BLaER1 (cell line): Measurements from ENCODE around the gene U2AF2.

ENCODE experiments used
- H3K27ac ChIP-seq: shearing (Covaris generic); formaldehyde crosslinking; 2 replicates; pipeline ENCODE4 v1.8.1; 2022
- H3K27me3 ChIP-seq: shearing (Covaris generic); formaldehyde crosslinking; 2 replicates; pipeline ENCODE4 v1.8.1; 2022
- H3K36me3 ChIP-seq: shearing (Covaris generic); formaldehyde crosslinking; 2 replicates; pipeline ENCODE4 v1.8.1; 2022
- H3K4me1 ChIP-seq: shearing (Covaris generic); formaldehyde crosslinking; 2 replicates; pipeline ENCODE4 v1.8.1; 2022
- H3K4me2 ChIP-seq: shearing (Covaris generic); formaldehyde crosslinking; 2 replicates; pipeline ENCODE4 v1.8.1; 2022
- H3K4me3 ChIP-seq: shearing (Covaris generic); formaldehyde crosslinking; 2 replicates; pipeline ENCODE4 v1.8.1; 2022
- H3K9ac ChIP-seq: shearing (Covaris generic); formaldehyde crosslinking; 2 replicates; pipeline ENCODE4 v1.8.1; 2022
- H3K9me3 ChIP-seq: shearing (Covaris generic); formaldehyde crosslinking; 2 replicates; pipeline ENCODE4 v1.8.1; 2022
- H4K20me1 ChIP-seq: shearing (Covaris generic); formaldehyde crosslinking; 2 replicates; pipeline ENCODE4 v1.8.1; 2022
- Cebpa-rat ChIP-seq: shearing (Covaris generic); IDR thresholded peaks from 2 replicates; pipeline ENCODE4 v1.8.1; 2022

The U2AF2 gene

GRCh38 chr19:55647732-55648584, 6.9 kb upstream of the U2AF2 start, which contains the start of gene CCDC106:
Gene CCDC106, plus strand, starts transcription at chr19:55648212. Its CDS starts 835 bp downstream, at chr19:55649047.
- Histone ChIP-seq H4K20me1 (peaks cover 14% of the 10 kb centered on the region; the same call in 1 of the 2 replicates), H3K27me3 (no peaks in the 10 kb centered on the region), H3K4me2 (peak within 1 kb of the TSS; percentile 97), H3K9ac (peak within 1 kb of the TSS; percentile 97), H3K4me1 (peaks cover 66% of the 10 kb centered on the region), H3K4me3 (peak within 1 kb of the TSS; percentile 80), H3K27ac (peak within 1 kb of the TSS; percentile 99), H3K9me3 (no peaks in the 10 kb centered on the region), H3K36me3 (peaks cover 52% of the 10 kb centered on the region)
- TF ChIP-seq Cebpa-rat: no peak

- H3K4me1 ChIP-seq: peaks cover 67% of the 10 kb centered on the region
- H3K9me3 ChIP-seq: no peaks in the 10 kb centered on the region
- peak overlapping the region; percentile 80 for H3K4me3 ChIP-seq
- no peak for TF ChIP-seq Cebpa-rat
- H3K27me3 ChIP-seq: no peaks in the 10 kb centered on the region
- H4K20me1 ChIP-seq: peaks cover 14% of the 10 kb centered on the region; the same call in 1 of the 2 replicates
- peak overlapping the region; percentile 99 for H3K27ac ChIP-seq
- peaks cover 54% of the 10 kb centered on the region for H3K36me3 ChIP-seq
- peak overlapping the region; percentile 97 for H3K9ac ChIP-seq
- H3K4me2 ChIP-seq: peak overlapping the region; percentile 97
These were observed 6.1 kb upstream of the U2AF2 start for GRCh38 chr19:55648585-55649267.

GRCh38 chr19:55649268-55650125, 5.3 kb upstream of the U2AF2 start:
- H3K4me2 ChIP-seq: peak overlapping the region; percentile 97
- peak overlapping the region; percentile 99 for H3K27ac ChIP-seq
- peaks cover 63% of the 10 kb centered on the region for H3K4me1 ChIP-seq
- peak overlapping the region; percentile 80 for H3K4me3 ChIP-seq
- no peak for TF ChIP-seq Cebpa-rat
- H3K36me3 ChIP-seq: peaks cover 51% of the 10 kb centered on the region
- H4K20me1 ChIP-seq: peaks cover 9% of the 10 kb centered on the region; the same call in 1 of the 2 replicates
- no peaks in the 10 kb centered on the region for H3K27me3 ChIP-seq
- no peaks in the 10 kb centered on the region for H3K9me3 ChIP-seq
- peak overlapping the region; percentile 97 for H3K9ac ChIP-seq

GRCh38 chr19:55650126-55650557, 4.7 kb upstream of the U2AF2 start:
- Histone ChIP-seq H4K20me1 (peaks cover 3% of the 10 kb centered on the region; the same call in 1 of the 2 replicates), H3K9me3 (no peaks in the 10 kb centered on the region), H3K36me3 (peaks cover 45% of the 10 kb centered on the region), H3K27me3 (no peaks in the 10 kb centered on the region), H3K4me3 (no peak overlapping the region), H3K4me1 (peaks cover 56% of the 10 kb centered on the region), H3K27ac (peak overlapping the region; percentile 46), H3K4me2 (peak overlapping the region; percentile 97), H3K9ac (no peak overlapping the region)
- no peak for TF ChIP-seq Cebpa-rat

- Histone ChIP-seq H3K4me2 (no peak overlapping the region), H3K27ac (peak overlapping the region; percentile 46), H3K9ac (no peak overlapping the region), H3K27me3 (no peaks in the 10 kb centered on the region), H4K20me1 (peaks cover 3% of the 10 kb centered on the region; the same call in 1 of the 2 replicates), H3K36me3 (peaks cover 39% of the 10 kb centered on the region), H3K9me3 (no peaks in the 10 kb centered on the region), H3K4me3 (no peak overlapping the region), H3K4me1 (peaks cover 50% of the 10 kb centered on the region)
- no peak for TF ChIP-seq Cebpa-rat
These were observed 4.1 kb upstream of the U2AF2 start for GRCh38 chr19:55650602-55651230.

GRCh38 chr19:55651236-55651635, 3.6 kb upstream of the U2AF2 start:
- TF ChIP-seq Cebpa-rat: no peak
- Histone ChIP-seq H4K20me1 (peaks cover 8% of the 10 kb centered on the region), H3K27ac (no peak overlapping the region), H3K4me2 (no peak overlapping the region), H3K9me3 (no peaks in the 10 kb centered on the region), H3K27me3 (no peaks in the 10 kb centered on the region), H3K9ac (no peak overlapping the region), H3K36me3 (peaks cover 35% of the 10 kb centered on the region), H3K4me1 (peaks cover 45% of the 10 kb centered on the region), H3K4me3 (no peak overlapping the region)

- H3K27ac ChIP-seq: peak overlapping the region; percentile 100; the same call in 1 of the 2 replicates
These were observed 2.3 kb upstream of the U2AF2 start for GRCh38 chr19:55652311-55653128.

GRCh38 chr19:55653651-55654322, 1.0 kb upstream of the U2AF2 start:
- no peaks in the 10 kb centered on the region for H3K27me3 ChIP-seq
- peaks cover 34% of the 10 kb centered on the region for H4K20me1 ChIP-seq
- peak overlapping the region; percentile 54 for H3K4me2 ChIP-seq
- no peak for TF ChIP-seq Cebpa-rat
- H3K9ac ChIP-seq: peak overlapping the region; percentile 100
- peak overlapping the region; percentile 100 for H3K27ac ChIP-seq
- H3K4me1 ChIP-seq: peaks cover 52% of the 10 kb centered on the region
- peaks cover 36% of the 10 kb centered on the region for H3K36me3 ChIP-seq
- no peaks in the 10 kb centered on the region for H3K9me3 ChIP-seq
- peak overlapping the region; percentile 87 for H3K4me3 ChIP-seq

More at GRCh38 chr19:55652311-55653128, 2.3 kb upstream of the U2AF2 start:
- Histone ChIP-seq H3K4me1 (peaks cover 45% of the 10 kb centered on the region), H3K36me3 (peaks cover 31% of the 10 kb centered on the region), H3K9ac (no peak overlapping the region), H3K4me3 (no peak overlapping the region), H3K27me3 (no peaks in the 10 kb centered on the region), H3K9me3 (no peaks in the 10 kb centered on the region), H3K4me2 (peak overlapping the region; percentile 54; the same call in 1 of the 2 replicates), H4K20me1 (peaks cover 21% of the 10 kb centered on the region)
- no peak for TF ChIP-seq Cebpa-rat
